ENCODE measurements around the gene ADRA1B. TPM values are rescaled to one million over a fixed set of nuclear protein-coding genes. Genes with fewer than 3 reads are reported as not detected.

ADRA1B gene
- total and polyA plus RNA-seq, 10 of the 15 experiments (the other 5 are each of a cell fraction or from before 2014, with no cell fraction given): 0.04 TPM; not detected in 9

DNA sequence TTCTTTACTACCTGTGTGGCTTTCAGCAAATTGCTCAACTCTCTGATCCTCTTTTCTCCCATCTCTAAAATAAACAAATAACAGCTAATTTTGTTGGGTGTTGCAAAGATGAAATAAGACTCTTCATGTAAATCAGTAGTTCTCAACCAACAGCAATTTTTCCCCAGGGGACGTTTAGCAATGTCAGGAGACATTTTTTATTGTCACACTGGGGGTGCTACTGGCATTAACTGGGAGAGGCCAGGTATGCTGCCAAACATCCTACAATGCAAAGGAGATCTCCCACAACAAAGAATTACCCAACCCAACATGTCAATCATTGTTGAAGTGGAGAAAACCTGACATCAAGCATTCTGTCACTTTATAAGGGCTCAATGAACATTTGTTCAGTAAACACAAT lies 19.7 kb downstream of the ADRA1B start:
- ATAC-seq (no peak), FAIRE-seq (no peak), DNase-seq (ENCODE audit: low read depth, low spot score) (no peak)
- POLR2A ChIA-PET: no interaction called here
- H3K4me1 ChIP-seq (ENCODE audit: control insufficient read depth, insufficient read depth, low read length): no peaks in the 10 kb centered on the region
- in situ Hi-C loops (cut with MboI) (no loop called here), intact Hi-C loops (cut with micrococcal nuclease; ENCODE audit: unreplicated experiment) (no loop called here)
- TF ChIP-seq ZBED1 (IDR thresholded peaks at IDR 0.05; ENCODE audit: borderline replicate concordance): no peak
- TF ChIP-seq JUND (IDR thresholded peaks at IDR 0.05; ENCODE audit: low read depth, low read length): no peak
- TF ChIP-seq ESRRA (IDR thresholded peaks at IDR 0.05; ENCODE audit: low read length): no peak
- TF ChIP-seq YY1 (IDR thresholded peaks at IDR 0.05; ENCODE audit: low read depth, low read length): no peak
- TF ChIP-seq RAD21 (IDR thresholded peaks at IDR 0.05; ENCODE audit: insufficient read depth, low read depth, low read length): no peak
- TF ChIP-seq NFYA (IDR thresholded peaks at IDR 0.05; ENCODE audit: borderline replicate concordance, low read depth, low read length): no peak
- TF ChIP-seq FOXM1 (IDR thresholded peaks at IDR 0.05; ENCODE audit: low read depth, low read length): no peak
- no peak for TF ChIP-seq TCF7 (IDR thresholded peaks at IDR 0.05; ENCODE audit: borderline replicate concordance)
- TF ChIP-seq RBBP5 (conservative IDR thresholded peaks at IDR 0.05): no peak
- no peak overlapping the region for H2AFZ ChIP-seq (ENCODE audit: control insufficient read depth, low read depth, low read length)
- CTCF ChIA-PET: no interaction called here
- WGBS (ENCODE audit: insufficient coverage, insufficient replicate concordance, low lambda C conversion rate, missing lambda C conversion rate): 0% methylated on average over 1 of the region's 1 CpG
- H3K4me2 ChIP-seq (ENCODE audit: control insufficient read depth, insufficient read depth): no peak overlapping the region
- H4K20me1 ChIP-seq (ENCODE audit: control insufficient read depth, insufficient read depth): no peaks in the 10 kb centered on the region
- H3K36me3 ChIP-seq (ENCODE audit: control insufficient read depth in 2 of 2, insufficient read depth in 2 of 2, low read length in 1 of 2): no peaks in the 10 kb centered on the region
- no peak overlapping the region for H3K27ac ChIP-seq (ENCODE audit: control insufficient read depth, insufficient read depth)
- RAD21 ChIA-PET (ENCODE audit: unreplicated experiment): no interaction called here
- no peak overlapping the region for H3K4me3 ChIP-seq
- SMC1A ChIA-PET (ENCODE audit: uncharacterized antibody, unreplicated experiment): interaction anchor here (1.2 kb wide), 1 partner anchor 18 kb away, joined by 3 read pairs; no protein-coding TSS in a partner anchor
- BruUV-seq (replicated peaks): no TSS peak
- H3K9ac ChIP-seq (ENCODE audit: control insufficient read depth, insufficient read depth, low read length): no peak overlapping the region
- peaks cover 0 to 2% of the 10 kb centered on the region in 2 experiments; a peak in 1 of 4 replicates for H3K27me3 ChIP-seq (replicated peaks in 1 of 2; ENCODE audit: control insufficient read depth in 2 of 2, insufficient read depth in 2 of 2, low read length in 1 of 2)
- H3K79me2 ChIP-seq (ENCODE audit: control insufficient read depth, insufficient read depth, low read length): no peaks in the 10 kb centered on the region
- H3K9me3 ChIP-seq (replicated peaks; ENCODE audit: control insufficient read depth, insufficient read depth, low read length): no peaks in the 10 kb centered on the region

DNA sequence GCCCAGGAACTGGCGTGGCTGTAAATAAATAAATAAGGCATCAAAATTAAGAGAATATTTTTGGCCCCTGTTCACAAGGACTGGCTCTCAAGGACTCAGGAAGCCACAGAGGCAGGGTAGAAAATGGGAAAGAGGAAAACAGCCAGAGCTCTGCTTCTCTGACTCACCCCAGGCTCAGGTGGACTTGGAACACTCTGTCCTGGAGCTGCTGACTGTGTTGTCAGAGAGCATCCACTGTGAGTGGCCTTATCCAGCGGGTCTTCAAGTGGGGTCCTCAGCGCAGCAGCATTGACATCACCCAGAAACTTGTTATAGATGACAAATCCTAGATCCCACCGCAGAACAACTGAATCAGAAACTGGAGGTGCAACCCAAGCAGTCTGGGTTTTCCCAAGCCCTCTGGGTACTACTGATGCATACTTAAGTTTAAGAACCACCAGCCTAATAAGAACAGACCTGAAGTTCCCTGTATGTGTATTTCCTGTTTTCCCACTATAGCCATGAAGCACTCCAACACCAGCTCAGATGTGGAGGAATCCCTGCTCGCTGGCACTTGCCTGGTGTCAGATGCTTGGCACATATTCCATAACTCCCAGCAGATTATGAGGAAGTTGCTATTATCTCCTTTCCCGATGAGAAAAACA lies 20.5 kb downstream of the ADRA1B start:
- no peaks in the 10 kb centered on the region for H3K79me2 ChIP-seq (ENCODE audit: control insufficient read depth, insufficient read depth, low read length)
- no peak overlapping the region for H3K27ac ChIP-seq (ENCODE audit: control insufficient read depth, insufficient read depth)
- ATAC-seq (peak; percentile 83), FAIRE-seq (no peak), DNase-seq (ENCODE audit: low read depth, low spot score) (no peak)
- no TSS peak for BruUV-seq (replicated peaks)
- no peaks in the 10 kb centered on the region for H3K9me3 ChIP-seq (replicated peaks; ENCODE audit: control insufficient read depth, insufficient read depth, low read length)
- RAD21 ChIA-PET (ENCODE audit: unreplicated experiment): no interaction called here
- H3K9ac ChIP-seq (ENCODE audit: control insufficient read depth, insufficient read depth, low read length): no peak overlapping the region
- no peaks in the 10 kb centered on the region for H4K20me1 ChIP-seq (ENCODE audit: control insufficient read depth, insufficient read depth)
- no peak overlapping the region for H2AFZ ChIP-seq (ENCODE audit: control insufficient read depth, low read depth, low read length)
- POLR2A ChIA-PET: no interaction called here
- H3K4me1 ChIP-seq (ENCODE audit: control insufficient read depth, insufficient read depth, low read length): no peaks in the 10 kb centered on the region
- CTCF ChIA-PET: no interaction called here
- H3K4me3 ChIP-seq: no peak overlapping the region
- WGBS (ENCODE audit: insufficient coverage, insufficient replicate concordance, low lambda C conversion rate, missing lambda C conversion rate): 13% methylated on average over 6 of the region's 6 CpGs
- H3K36me3 ChIP-seq (ENCODE audit: control insufficient read depth in 2 of 2, insufficient read depth in 2 of 2, low read length in 1 of 2): no peaks in the 10 kb centered on the region
- H3K4me2 ChIP-seq (ENCODE audit: control insufficient read depth, insufficient read depth): no peak overlapping the region
- SMC1A ChIA-PET (ENCODE audit: uncharacterized antibody, unreplicated experiment): interaction anchor here (1.1 kb wide), 1 partner anchor 16 kb away, joined by 4 read pairs; no protein-coding TSS in a partner anchor
- peaks cover 0 to 2% of the 10 kb centered on the region in 2 experiments; a peak in 1 of 4 replicates for H3K27me3 ChIP-seq (replicated peaks in 1 of 2; ENCODE audit: control insufficient read depth in 2 of 2, insufficient read depth in 2 of 2, low read length in 1 of 2)
- intact Hi-C loops (cut with micrococcal nuclease; ENCODE audit: unreplicated experiment) (no loop called here), in situ Hi-C loops (cut with MboI) (no loop called here)
- no peak for TF ChIP-seq RBBP5 (conservative IDR thresholded peaks at IDR 0.05)
- no peak for TF ChIP-seq NR2F1 (conservative IDR thresholded peaks at IDR 0.05)
- no peak for TF ChIP-seq IKZF2 (IDR thresholded peaks at IDR 0.05)
- TF ChIP-seq SIN3A (IDR thresholded peaks at IDR 0.05; ENCODE audit: low read depth, low read length): no peak
- no peak for TF ChIP-seq MYC (IDR thresholded peaks at IDR 0.05; ENCODE audit: insufficient read depth, insufficient read length, insufficient replicate concordance, low read length, severe bottlenecking)
- TF ChIP-seq BCL11A (IDR thresholded peaks at IDR 0.05; ENCODE audit: low read depth, low read length): no peak
- TF ChIP-seq DPF2 (IDR thresholded peaks at IDR 0.05): no peak
- no peak for TF ChIP-seq ETV6 (conservative IDR thresholded peaks at IDR 0.05 in 1 of 2, IDR thresholded peaks at IDR 0.05 in 1 of 2; ENCODE audit: borderline replicate concordance in 1 of 2, low read depth in 1 of 2)
- TF ChIP-seq, protein P1, sequence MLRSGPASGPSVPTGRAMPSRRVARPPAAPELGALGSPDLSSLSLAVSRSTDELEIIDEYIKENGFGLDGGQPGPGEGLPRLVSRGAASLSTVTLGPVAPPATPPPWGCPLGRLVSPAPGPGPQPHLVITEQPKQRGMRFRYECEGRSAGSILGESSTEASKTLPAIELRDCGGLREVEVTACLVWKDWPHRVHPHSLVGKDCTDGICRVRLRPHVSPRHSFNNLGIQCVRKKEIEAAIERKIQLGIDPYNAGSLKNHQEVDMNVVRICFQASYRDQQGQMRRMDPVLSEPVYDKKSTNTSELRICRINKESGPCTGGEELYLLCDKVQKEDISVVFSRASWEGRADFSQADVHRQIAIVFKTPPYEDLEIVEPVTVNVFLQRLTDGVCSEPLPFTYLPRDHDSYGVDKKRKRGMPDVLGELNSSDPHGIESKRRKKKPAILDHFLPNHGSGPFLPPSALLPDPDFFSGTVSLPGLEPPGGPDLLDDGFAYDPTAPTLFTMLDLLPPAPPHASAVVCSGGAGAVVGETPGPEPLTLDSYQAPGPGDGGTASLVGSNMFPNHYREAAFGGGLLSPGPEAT (IDR thresholded peaks at IDR 0.05; ENCODE audit: low read depth): no peak
- no peak for TF ChIP-seq CBX3 (IDR thresholded peaks at IDR 0.05; ENCODE audit: borderline replicate concordance, low read depth)
- TF ChIP-seq BMI1 (IDR thresholded peaks at IDR 0.05; ENCODE audit: borderline replicate concordance): no peak
- no peak for TF ChIP-seq ESRRA (IDR thresholded peaks at IDR 0.05; ENCODE audit: low read length)
